MM.1S (cell line): ENCODE data around the gene CELSR3.

Experiments
- DNase-seq: peaks from one replicate; pipeline ENCODE4 v3.0.0-alpha.2; 2015
- H2AFZ ChIP-seq: fragments of 300-600 bp; sonication (generic); 2 replicates; pipeline ENCODE4 v1.6.0; 2016; ENCODE audit warnings: antibody characterized with exemption, low read length
- H3F3A ChIP-seq: fragments of 300-600 bp; sonication (generic); 2 replicates; pipeline ENCODE4 v1.6.1; 2016; ENCODE audit warnings: mild to moderate bottlenecking, antibody characterized with exemption, low read length, moderate library complexity, mixed read lengths; ENCODE audit not compliant: insufficient read depth
- H3K27ac ChIP-seq: fragments of 300-600 bp; sonication (generic); 2 replicates; pipeline ENCODE4 v1.5.1; 2016; ENCODE audit warnings: mild to moderate bottlenecking, low read length
- H3K27me3 ChIP-seq: fragments of 300-600 bp; sonication (generic); replicated peaks from 2 replicates; pipeline ENCODE4 v1.6.0; 2016; ENCODE audit warnings: low read length; ENCODE audit not compliant: insufficient read depth
- H3K36me3 ChIP-seq: fragments of 300-600 bp; sonication (generic); replicated peaks from 2 replicates; pipeline ENCODE4 v1.6.1; 2016; ENCODE audit warnings: mild to moderate bottlenecking, low read length, mixed read lengths; ENCODE audit not compliant: insufficient read depth
- H3K4me1 ChIP-seq: fragments of 300-600 bp; sonication (generic); 2 replicates; pipeline ENCODE4 v1.6.1; 2016; ENCODE audit warnings: low read length, mixed read lengths
- H3K4me2 ChIP-seq: fragments of 300-600 bp; sonication (generic); 2 replicates; pipeline ENCODE4 v1.6.0; 2016; ENCODE audit warnings: low read depth, low read length
- H3K4me3 ChIP-seq: fragments of 300-600 bp; sonication (generic); 2 replicates; pipeline ENCODE4 v1.5.1; 2016; ENCODE audit warnings: low read length, mixed read lengths
- H3K79me2 ChIP-seq: fragments of 300-600 bp; sonication (generic); 2 replicates; pipeline ENCODE4 v1.6.1; 2016; ENCODE audit warnings: mixed run types, low read length, mixed read lengths
- H3K9ac ChIP-seq: fragments of 300-600 bp; sonication (generic); 2 replicates; pipeline ENCODE4 v1.6.1; 2016; ENCODE audit warnings: low read length, mixed read lengths
- H3K9me2 ChIP-seq: fragments of 300-600 bp; sonication (generic); replicated peaks from 2 replicates; pipeline ENCODE4 v1.6.1; 2016; ENCODE audit warnings: mild to moderate bottlenecking, low read length, mixed read lengths; ENCODE audit not compliant: insufficient read depth
- H3K9me3 ChIP-seq: fragments of 300-600 bp; sonication (generic); replicated peaks from 2 replicates; pipeline ENCODE4 v1.6.1; 2016; ENCODE audit warnings: mild to moderate bottlenecking, low read length, mixed read lengths; ENCODE audit not compliant: insufficient read depth
- H4K20me1 ChIP-seq: fragments of 300-600 bp; sonication (generic); 2 replicates; pipeline ENCODE4 v1.6.1; 2016; ENCODE audit warnings: mild to moderate bottlenecking, low read length, moderate library complexity, mixed read lengths; ENCODE audit not compliant: insufficient read depth
- EZH2 ChIP-seq: fragments of 300-600 bp; sonication (generic); optimal IDR thresholded peaks from 2 replicates; pipeline ENCODE3; 2017; ENCODE audit warnings: low read depth, mild to moderate bottlenecking, antibody characterized with exemption, low read length, mixed read lengths
- EZH2phosphoT487 ChIP-seq: fragments of 300-600 bp; sonication (generic); IDR thresholded peaks from 2 replicates; pipeline ENCODE4 v1.6.1; 2018; ENCODE audit warnings: antibody characterized with exemption, low read length
- TF ChIP-seq, protein P1 (sequence below): fragments of 300-600 bp; sonication (generic); IDR thresholded peaks from 2 replicates; pipeline ENCODE4 v1.5.1; 2016; ENCODE audit warnings: antibody characterized with exemption, low read length, mixed read lengths

Gene CELSR3

GRCh38 chr3:48694610-48695392, 32.1 kb upstream of the CELSR3 start:
- Histone ChIP-seq H2AFZ (no peak overlapping the region), H3K4me3 (no peak overlapping the region), H3F3A (no peaks in the 10 kb centered on the region), H3K36me3 (no peaks in the 10 kb centered on the region; the same call in 1 of the 2 replicates), H3K4me2 (no peak overlapping the region), H3K27ac (no peak overlapping the region), H3K9me3 (no peaks in the 10 kb centered on the region), H4K20me1 (no peaks in the 10 kb centered on the region; the same call in 1 of the 2 replicates), H3K27me3 (no peaks in the 10 kb centered on the region), H3K9ac (no peak overlapping the region), H3K4me1 (no peaks in the 10 kb centered on the region), H3K9me2 (no peaks in the 10 kb centered on the region), H3K79me2 (peaks cover 37% of the 10 kb centered on the region)
- no peak for DNase-seq
- TF ChIP-seq, protein P1, sequence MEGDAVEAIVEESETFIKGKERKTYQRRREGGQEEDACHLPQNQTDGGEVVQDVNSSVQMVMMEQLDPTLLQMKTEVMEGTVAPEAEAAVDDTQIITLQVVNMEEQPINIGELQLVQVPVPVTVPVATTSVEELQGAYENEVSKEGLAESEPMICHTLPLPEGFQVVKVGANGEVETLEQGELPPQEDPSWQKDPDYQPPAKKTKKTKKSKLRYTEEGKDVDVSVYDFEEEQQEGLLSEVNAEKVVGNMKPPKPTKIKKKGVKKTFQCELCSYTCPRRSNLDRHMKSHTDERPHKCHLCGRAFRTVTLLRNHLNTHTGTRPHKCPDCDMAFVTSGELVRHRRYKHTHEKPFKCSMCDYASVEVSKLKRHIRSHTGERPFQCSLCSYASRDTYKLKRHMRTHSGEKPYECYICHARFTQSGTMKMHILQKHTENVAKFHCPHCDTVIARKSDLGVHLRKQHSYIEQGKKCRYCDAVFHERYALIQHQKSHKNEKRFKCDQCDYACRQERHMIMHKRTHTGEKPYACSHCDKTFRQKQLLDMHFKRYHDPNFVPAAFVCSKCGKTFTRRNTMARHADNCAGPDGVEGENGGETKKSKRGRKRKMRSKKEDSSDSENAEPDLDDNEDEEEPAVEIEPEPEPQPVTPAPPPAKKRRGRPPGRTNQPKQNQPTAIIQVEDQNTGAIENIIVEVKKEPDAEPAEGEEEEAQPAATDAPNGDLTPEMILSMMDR: no peak
- TF ChIP-seq EZH2 (no peak), EZH2phosphoT487 (no peak)

DNA sequence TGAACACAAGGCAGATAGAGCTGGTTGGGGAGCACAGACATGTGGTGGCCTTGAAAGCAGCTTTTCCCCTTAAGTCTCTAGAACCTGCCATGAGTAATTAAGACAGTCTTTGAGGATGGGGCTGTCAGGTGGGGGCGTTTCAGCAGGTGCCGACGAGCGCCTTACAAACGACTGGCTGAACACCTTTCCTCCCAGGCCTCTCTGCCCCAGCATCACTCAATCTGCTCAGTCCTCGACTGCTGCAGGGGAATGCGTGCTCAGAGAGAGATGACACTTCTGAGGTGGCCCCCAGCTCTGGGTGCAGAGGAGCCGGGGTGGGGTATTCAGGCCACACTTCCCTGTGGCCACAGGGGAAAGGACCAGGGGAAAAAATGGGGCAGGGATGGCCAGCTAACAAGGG, 31.1 kb upstream of the CELSR3 start:
- TF ChIP-seq EZH2 (no peak), EZH2phosphoT487 (no peak)
- TF ChIP-seq, protein P1: no peak
- Histone ChIP-seq H3K9ac (no peak overlapping the region), H3K4me3 (no peak overlapping the region), H3K27ac (no peak overlapping the region), H3K4me1 (no peaks in the 10 kb centered on the region), H4K20me1 (no peaks in the 10 kb centered on the region; the same call in 1 of the 2 replicates), H3K9me2 (no peaks in the 10 kb centered on the region), H3K4me2 (no peak overlapping the region), H3K36me3 (no peaks in the 10 kb centered on the region; the same call in 1 of the 2 replicates), H3F3A (no peaks in the 10 kb centered on the region), H3K9me3 (no peaks in the 10 kb centered on the region), H3K79me2 (peaks cover 29% of the 10 kb centered on the region), H2AFZ (no peak overlapping the region), H3K27me3 (no peaks in the 10 kb centered on the region)
- no peak for DNase-seq

GRCh38 chr3:48692551-48692950, 29.9 kb upstream of the CELSR3 start:
- no peaks in the 10 kb centered on the region for H3K4me1 ChIP-seq
- no peaks in the 10 kb centered on the region; the same call in 1 of the 2 replicates for H4K20me1 ChIP-seq
- no peaks in the 10 kb centered on the region for H3K27me3 ChIP-seq
- no peaks in the 10 kb centered on the region; the same call in 1 of the 2 replicates for H3K36me3 ChIP-seq
- H2AFZ ChIP-seq: no peak overlapping the region
- no peak overlapping the region for H3K27ac ChIP-seq
- peaks cover 17% of the 10 kb centered on the region for H3K79me2 ChIP-seq
- DNase-seq: no peak
- H3K9me3 ChIP-seq: no peaks in the 10 kb centered on the region
- TF ChIP-seq EZH2phosphoT487 (no peak), EZH2 (no peak)
- TF ChIP-seq, protein P1: no peak
- H3K9me2 ChIP-seq: no peaks in the 10 kb centered on the region
- no peak overlapping the region for H3K4me3 ChIP-seq
- no peaks in the 10 kb centered on the region for H3F3A ChIP-seq
- H3K9ac ChIP-seq: no peak overlapping the region
- no peak overlapping the region for H3K4me2 ChIP-seq
